Activated T-cell treated with anti-CD3 and anti-CD28 coated beads for 48 hours (primary cell): ENCODE results near the gene SPRR1A.
"Not testable (repeated sequence)": the region's sequence is repeated elsewhere in the genome, so short reads cannot be mapped to it uniquely, and the experiment has no call there.

Experiments
- DNase-seq: peaks from one replicate; pipeline ENCODE4 v3.0.0-alpha.2; 2020; ENCODE audit warnings: low read depth

The SPRR1A gene

DNA sequence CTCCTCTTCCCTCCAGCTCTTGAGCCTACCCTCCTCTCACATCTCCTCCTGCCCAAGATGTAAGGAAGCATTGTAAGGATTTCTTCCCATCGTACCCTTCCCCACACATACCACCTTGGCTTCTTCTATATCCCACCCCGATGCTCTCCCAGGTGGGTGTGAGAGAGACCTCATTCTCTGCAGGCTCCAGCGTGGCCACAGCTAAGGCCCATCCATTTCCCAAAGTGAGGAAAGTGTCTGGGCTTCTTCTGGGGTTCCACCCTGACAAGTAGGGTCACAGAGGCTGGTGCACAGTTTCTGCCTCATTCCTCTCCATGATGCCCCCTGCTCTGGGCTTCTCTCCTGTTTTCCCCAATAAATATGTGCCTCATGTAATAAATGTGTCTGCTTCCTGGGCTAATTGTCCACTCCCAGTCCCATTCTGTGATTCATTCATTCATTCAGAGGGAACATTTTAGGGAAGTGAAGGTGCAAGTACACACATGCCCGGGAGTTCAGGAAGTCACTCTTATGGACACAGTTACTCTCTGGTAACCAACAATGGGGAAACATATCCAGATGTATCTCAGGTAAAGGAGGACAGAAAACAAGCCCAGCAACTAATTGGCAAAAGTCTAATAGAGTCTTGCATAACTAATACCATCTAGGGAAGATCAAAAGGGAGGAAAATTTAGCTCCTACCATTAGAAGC, 11.5 kb upstream of the SPRR1A start:
- DNase-seq = no peak

DNA sequence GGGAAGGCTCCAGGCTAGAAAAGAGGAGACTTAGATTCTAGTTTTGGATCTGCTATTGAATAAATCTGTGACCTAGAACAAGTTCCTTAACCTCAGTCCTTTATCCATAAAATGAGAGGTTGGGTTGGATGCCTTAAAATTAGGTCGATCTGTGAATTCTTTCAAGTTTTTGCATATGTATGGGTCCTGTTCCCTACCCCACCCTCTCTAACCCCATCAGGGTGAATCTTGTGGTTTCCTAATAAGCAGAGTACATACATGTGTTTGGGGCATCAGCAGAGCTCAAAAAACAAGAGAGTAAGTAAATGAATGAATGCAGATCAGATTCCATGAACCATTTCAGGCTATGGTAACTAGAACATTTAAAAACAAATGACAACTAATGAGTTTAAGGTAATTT, 7.2 kb upstream of the SPRR1A start:
- DNase-seq = no peak

DNA sequence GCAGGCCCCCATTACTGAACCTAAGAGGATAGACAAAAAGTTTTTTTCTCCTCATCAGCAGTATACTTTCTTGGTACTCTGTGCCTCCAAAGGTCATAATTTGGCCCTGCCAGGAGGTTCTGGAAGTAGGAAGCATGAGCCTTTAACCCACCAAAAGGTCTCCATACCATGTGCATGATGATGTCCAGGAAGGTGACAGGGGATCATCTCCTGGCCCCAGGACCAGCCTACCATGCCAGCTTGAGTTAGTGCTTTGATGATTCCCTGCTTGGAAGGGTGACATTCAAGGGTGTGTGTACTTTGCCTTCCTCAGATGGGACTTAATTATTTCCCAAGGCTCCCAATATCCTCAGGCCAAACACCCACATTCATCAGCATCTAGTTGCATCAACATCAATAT, 6.3 kb upstream of the SPRR1A start:
- no peak for DNase-seq

DNA sequence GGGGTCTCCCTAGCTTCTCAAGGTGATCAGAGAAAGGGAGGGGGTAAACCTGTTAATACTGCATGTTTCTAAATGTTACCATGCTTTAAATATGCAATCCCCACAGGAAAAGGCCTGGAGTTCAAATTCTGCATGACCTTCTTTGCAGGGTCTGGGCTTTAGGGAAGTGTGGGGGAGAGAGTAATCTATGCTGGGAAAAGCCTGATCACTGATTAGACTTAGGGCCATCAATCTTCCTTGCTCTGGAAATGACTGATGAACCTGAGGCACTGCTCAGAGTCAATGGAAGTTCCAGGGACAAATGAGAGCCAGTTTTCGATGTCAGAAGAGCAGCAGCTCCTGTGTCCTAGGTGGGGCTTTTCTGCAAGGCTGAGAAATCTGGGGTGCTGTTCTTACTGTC, 3.2 kb upstream of the SPRR1A start:
- no peak for DNase-seq

DNA sequence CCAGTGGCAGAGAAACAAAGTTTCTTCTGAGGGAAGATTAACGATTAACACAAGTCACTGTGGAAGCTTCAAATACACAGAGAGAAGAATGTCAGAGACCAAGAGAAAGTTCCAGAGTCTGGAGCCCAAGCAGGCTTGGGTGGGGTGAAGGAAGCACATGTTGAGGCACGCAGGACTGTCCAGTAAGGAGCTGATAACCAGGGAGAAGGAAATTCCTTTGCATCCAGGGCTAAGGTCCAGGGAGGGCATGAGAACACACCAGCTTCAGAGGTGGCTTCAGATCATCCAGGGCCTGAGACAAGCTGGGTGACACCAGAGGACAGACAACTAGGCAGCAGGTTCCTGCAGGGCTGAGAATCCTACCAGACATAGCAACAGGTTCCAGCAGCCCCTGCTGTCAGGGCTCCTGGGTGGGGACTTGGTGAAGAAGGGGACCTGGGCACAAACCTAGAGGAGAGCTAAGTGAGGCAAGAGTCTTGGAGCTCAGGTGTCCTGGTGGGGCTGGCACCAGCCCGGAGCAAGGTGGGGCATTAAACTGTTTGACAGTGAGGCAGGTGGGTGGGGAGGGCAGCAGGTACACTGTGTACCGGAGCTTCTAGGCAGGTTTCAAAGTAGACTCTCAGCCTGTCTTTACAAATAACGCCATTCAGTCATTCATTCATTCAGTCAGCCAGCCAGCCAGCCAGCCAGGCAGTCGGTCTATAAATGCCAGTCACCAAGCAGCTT, 2.6 kb upstream of the SPRR1A start:
- DNase-seq = no peak

DNA sequence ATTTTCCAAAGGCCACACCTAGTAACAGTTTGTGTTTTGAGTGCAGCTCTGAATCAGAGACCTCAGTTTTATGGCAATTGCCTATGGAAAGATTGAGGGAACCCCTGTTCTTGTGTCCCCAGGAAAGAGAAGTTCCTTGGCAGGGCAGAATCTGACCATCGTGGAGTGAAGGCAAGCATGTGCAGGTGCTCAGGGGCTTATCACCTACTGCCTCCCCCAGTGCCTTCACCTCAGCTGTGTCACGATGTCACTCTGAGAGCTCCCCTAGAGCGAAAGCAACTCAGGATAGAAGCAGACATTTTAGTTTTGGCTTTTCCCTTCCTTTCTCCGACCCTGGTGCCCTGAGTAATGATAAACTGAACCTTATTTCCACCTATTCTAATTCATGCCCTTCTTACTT, 1.8 kb upstream of the SPRR1A start:
- DNase-seq = no peak

DNA sequence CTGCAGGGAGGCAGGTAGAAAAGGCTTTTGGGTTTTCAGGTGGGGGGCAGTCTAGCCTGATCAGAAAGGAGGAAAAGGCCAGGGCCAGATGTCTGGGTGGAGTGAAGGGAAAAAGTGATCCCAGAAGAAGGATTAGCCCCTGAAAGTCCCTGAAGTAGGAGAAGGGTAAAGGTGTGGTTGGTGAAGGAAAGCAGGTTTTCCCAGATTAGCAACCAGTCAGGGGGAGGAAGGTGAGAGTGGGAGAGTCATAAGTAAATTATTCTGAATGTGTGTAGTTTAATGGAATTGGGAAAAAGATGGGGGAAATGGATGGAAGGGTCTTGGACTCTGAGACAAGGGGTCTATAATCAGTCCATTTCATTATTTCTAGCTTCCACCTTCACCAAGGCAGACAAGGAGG, 647 bp upstream of the SPRR1A start:
- no peak for DNase-seq

DNA sequence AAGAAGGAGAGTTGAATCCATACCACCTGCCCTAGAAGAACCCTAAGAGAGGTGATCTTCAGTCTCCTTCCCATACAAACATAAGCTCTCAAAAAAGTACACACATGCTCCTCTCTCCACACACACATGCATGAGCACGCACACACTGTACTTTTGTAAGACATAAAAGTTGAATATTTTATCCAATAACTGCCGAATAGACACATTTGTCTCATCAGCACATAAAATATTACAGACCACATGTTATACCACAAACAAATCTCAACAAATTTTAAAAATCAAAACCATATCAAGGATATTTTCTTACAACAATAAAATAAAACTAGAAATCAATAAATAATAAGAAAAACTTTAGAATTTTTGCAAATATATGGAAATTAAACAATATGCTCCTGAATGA, 2.7 kb downstream of the SPRR1A start:
- no peak for DNase-seq

DNA sequence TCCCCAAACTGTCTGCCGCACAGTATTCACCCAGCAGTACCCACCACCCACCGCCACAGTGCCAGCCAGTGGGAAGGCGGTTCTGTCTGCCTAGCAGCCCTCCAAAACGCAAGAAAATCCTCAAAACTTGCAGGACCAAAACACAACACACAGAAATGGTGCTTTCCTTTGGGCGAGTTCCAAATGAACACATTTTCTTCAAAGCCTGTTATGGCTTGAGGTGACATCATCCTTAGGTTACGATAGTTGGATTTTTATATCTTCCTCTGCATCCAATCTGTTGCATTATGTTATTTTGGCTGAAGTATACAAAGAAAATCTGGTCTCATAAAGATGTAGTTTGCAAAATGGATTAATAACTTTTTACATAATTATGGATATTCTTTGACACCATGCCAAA, 9.3 kb downstream of the SPRR1A start:
- DNase-seq = no peak

DNA sequence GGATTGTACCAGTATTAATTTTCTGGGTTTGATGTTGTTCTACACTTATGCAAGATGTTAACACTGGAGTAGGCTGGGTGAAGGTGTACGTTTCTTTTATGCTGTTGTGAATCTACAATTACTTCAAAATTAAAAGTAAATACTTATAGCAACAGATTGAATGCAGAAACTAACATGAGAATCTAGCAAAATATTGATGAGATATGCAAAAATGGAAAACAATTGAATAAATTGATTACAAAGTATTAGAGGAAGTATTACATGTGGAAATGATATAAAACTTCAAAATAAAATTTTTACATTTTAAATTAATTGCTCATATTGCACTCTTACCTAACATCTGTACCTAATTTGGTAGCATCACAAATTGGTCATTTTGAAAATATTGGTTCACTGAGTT, 12.0 kb downstream of the SPRR1A start:
- DNase-seq = no peak

DNA sequence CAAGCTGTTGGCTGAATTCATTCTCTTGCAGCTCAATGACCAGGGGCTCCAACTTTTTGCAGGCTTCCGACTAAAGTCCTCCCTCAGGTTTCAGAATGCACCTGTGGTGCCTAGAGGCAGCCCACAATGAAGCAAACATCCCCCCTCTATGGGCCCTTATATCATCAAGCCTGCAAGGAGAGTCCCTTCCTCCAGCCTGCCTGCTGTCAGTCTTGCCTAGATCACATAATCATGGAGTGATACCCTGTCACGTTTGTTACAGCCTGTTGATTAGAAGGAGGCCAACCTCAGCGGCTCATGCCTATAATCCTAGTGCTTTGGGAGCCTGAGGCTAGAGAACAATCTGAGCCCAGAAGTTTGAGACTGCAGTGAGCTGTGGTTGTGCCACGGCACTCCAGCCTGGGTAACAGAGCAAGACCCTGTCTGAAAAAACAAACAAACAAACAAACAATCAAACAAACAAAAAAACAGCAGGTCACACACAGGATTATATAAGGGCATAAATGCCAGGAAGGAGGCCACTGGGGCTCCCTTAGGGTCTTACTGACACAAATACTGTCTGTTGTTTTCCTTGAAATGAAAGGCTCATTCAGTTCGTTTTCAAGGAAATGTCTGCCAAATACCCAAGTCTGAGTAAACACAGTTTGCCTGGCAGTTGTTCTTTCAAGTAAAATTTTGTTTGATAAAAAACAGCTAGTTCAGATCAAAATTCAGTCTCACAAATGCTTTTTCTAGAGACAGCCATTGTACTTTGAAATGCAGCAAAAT, 12.9 kb downstream of the SPRR1A start:
- DNase-seq = no peak

DNA sequence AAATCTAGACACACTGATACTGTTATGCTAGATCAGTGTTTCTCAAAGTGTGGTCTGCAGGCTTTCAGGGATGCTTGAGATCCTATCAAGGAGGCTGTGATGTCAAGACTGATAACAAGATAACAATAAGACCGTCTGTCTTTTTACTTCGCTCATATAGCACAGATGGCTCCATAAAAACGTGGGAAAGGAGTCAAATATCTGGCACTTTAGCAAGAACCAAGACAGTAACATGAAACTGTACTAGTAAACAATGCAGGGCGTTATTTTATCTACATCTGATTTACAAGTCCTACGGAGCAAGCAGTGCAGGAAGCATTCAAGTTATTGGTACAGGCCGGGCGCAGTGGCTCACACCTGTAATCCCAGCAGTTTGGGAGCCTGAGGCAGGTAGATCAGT, 14.0 kb downstream of the SPRR1A start:
- DNase-seq = no peak

DNA sequence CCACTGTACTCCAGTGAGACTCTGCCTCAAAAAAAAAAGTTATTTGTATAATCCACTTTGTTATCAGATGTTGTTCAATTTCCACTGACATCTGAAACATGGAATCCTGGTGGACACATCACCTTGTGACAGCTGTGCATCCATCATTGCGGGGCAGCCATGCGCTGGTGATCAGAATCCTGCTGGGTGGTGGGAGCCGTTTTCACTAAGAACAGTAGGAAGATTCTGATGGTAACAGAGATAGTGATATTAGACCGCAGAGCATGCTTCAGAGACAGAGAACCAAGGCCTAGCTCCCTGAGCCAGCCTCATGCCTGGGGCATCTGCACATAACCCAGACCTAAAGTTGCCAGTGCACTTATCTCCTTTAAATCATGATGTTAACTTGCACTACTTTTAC, 14.6 kb downstream of the SPRR1A start:
- no peak for DNase-seq

DNA sequence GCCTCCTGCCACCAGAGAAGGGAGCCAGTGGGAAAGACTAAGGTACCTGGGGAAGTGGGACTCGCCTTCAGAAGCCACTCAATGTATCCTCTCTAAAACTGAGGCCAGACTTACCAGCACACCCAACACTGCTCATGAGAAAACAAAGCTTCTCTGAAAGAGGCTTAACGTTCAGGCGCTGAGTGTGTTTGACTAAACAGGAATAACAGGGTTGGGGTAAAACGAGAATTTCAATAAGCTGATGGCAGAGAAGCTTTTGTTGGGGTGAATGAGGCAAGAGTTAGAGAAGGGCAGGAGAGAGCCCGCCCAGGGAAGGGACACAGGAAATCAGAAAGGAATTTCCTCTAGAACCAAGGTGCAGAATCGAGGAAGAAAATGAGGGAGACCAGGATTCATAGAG, 15.9 kb downstream of the SPRR1A start:
- DNase-seq = no peak

DNA sequence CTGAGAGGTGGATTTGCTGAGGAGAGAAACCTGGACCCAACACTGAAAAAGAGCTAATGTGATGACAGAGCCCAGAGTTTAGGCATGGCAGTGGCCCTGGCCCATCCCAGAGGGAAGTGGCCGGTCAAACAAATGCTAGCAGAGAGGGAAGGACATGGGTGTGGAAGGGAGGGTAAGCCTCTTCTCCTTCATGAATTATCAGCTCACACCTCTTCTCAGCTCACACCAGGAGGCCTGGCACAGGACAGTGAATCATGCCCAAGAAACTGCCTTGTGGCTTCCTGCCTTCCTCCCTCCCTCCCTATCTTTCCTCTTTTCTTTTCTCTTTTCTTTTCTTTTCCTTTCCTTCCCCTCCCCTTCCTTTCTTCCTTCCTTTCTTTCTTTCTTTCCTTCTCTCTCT, 16.4 kb downstream of the SPRR1A start:
- no peak for DNase-seq

DNA sequence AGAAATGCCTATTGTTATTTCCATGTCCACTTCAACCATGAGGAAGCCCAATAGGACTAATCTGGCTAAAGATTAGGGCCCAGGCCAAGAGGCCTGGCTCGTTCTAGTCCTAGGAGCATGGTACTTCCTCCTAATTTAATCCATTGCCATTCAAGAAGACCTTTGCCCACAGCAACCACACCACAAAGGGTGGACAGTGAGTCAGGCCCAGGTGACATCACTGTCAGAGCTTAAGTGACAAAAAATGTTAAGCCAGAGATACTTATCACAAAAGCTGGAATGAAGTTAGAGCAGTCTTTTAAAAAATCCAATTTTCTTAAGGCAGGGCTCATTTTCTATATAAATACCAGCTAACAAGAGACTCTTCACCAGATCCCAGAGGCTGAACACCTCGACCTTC, 17.5 kb downstream of the SPRR1A start, which contains the start of gene SPRR3:
TSS of gene SPRR3 (plus strand) at position 368 of the 400 bp plus-strand sequence. CDS start 1,272 bp downstream, outside the sequence.
- DNase-seq = no peak

DNA sequence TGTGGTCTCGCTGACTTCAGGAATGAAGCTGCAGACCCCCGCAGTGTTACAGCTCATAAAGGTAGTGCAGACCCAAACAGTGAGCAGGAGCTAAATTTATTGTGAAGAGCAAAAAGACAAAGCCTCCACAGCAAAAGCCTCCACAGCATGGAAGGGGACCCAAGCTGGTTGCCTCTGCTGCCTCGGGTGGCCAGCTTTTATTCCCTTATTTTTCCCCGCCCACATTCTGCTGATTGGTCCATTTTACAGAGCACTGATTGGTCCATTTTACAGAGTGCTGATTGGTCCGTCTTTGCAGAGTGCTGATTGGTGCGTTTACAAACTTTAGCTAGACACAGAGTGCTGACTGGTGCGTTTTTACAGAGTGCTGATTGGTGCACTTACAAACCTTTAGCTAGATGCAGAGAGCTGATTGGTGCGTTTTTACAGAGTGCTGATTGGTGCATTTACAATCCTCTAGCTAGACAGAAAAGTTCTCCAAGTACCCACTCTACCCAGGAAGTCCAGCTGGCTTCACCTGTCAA, 27.4 kb downstream of the SPRR1A start:
- not testable (repeated sequence) for DNase-seq

DNA sequence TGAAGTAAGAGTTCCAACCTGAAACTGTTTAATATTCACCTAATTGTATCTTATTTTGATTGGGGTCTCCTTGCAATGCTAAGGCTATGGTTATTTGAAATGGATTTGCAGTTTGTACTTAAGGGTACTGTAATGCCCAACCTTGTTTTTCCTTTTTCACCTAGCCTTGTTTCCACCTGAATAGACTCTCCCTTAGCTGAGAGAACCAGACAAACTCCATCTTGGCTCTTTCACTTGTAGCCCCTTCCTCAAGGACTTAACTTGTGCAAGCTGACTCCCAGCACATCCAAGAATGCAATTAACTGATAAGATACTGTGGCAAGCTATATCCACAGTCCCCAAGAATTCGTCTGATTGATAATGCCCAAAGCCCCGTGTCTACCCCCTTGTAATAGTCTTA, 37.9 kb downstream of the SPRR1A start:
- DNase-seq = not testable (repeated sequence)

DNA sequence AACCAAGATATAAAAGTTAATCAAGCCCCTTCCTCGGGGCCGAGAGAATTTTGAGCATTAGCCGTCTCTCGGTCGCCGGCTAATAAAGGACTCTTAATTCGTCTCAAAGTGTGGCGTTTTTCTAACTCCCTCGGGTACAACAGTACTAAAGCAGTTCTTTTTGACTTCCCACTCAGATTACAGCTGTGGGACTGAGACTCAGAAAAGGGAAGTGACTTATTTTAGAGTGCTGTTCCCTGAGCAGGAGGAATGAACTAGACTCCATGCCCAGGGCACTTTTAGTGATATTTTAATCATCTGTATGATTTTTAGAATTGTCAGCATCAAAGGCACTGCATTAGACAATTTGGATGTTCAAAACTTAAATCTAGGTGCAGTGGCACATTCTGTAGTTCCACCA, 38.5 kb downstream of the SPRR1A start:
- not testable (repeated sequence) for DNase-seq

DNA sequence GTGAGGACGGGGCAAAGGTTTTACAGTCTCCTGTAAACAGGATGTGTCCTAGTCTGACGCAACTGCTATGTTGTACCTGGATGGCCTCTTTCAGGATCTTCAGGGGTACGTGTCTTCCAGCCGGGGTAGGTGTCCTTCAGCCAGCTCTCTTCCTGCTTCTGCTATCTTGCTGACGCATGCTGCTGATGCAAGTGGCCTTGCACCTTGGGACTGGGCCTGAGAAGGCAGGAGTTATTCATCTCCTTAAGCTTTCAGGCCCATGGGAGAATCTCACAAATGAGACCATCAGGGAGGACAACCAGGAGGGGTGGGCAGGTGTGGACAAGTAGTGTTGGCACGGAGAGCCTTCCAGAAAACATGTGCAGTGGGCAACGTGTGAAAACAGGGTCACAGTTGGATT, 39.2 kb downstream of the SPRR1A start:
- no peak for DNase-seq

DNA sequence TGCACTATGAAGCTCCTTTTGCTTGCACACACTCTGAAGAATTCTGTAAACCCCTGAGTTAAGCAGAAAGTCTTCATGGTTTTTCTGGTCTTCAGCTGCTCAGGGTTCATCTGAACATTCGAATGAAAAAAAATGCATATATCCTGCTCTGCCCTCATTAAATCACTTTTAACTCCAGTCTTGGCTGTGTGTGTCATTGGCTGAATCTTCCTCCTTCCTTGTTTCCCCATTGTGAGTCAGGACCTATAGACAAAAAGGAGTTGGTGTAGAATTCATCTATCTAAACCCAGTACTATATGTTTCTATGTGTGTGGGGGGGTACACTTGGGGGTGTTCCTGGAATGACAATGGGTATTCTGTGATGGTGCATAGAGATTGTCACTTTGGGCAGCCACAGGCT, 40.5 kb downstream of the SPRR1A start:
- no peak for DNase-seq

DNA sequence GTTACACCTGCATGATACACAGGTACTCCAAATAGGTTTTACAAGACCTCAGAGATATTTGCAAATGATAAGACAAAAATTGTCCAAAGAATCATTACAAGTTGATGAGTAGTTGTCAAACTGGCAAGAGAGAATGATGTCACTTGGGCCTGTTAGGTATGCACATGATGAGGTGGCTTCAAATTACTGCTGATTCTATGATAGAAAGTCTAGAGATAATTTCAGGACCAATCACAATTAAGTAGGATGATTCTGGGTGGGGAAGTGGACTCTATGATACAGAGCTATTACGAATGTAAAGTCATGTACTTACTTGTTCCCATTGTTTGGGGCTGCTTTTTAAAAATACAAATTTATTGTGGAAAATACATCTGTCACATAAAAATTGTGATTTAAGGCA, 41.9 kb downstream of the SPRR1A start:
- no peak for DNase-seq

DNA sequence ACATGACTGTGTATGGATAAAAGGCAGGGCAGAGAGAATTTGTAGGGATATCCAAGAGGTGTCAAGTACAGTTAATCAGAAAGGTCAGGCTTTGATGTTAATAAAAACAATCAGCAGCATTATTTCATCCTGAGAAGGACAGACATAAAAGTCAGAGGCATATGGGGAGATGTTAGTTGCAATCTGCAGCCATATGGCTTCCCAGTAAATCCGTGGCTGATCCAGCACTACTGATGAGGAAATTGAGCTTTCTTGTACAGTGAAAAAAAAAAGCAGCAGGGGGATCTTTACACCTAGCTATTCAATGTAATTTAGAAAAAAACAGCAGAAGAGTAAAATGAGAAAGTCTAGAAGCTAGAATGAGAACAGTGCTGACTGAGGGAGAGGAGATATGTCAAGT, 44.9 kb downstream of the SPRR1A start:
- no peak for DNase-seq
